ENCODE data around the gene ROR1.

ROR1 gene

DNA sequence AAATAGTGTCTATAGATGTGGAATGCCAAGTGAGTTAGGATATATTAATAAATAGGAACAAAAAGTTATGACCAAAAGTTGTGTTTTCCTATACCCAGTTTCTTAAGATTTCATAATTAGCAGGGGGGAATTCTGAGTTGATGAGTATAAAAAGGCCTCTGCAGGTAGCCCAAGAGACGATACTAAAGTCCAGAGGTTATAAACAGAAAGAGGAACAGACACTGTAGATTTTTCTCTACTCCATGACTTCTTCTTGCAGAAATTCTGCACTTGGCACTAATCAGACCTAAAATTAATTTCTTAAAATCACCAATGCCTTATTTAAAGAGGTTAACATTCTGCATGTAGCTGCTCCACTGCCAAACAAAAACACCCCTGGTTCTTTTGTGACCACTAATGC is 62.6 kb downstream of the ROR1 start:
- Histone ChIP-seq H3K4me1 (ENCODE audit: insufficient read depth, poor library complexity, severe bottlenecking) (no peaks in the 10 kb centered on the region), H3K4me3 (ENCODE audit: severe bottlenecking) (no peak overlapping the region), H3K27me3 (ENCODE audit: insufficient read depth, poor library complexity, severe bottlenecking) (no peaks in the 10 kb centered on the region), H3K9me3 (ENCODE audit: severe bottlenecking) (no peaks in the 10 kb centered on the region), H3K36me3 (ENCODE audit: low read depth) (no peaks in the 10 kb centered on the region), H3K27ac (ENCODE audit: poor library complexity, severe bottlenecking) (no peak overlapping the region)
- TF ChIP-seq CTCF (IDR thresholded peaks at IDR 0.05; ENCODE audit: poor library complexity, severe bottlenecking) = no peak
- no peak for DNase-seq (ENCODE audit: low spot score)
- ATAC-seq (ENCODE audit: low read depth) = no peak

- ATAC-seq (ENCODE audit: low read depth) (no peak), DNase-seq (ENCODE audit: low spot score) (no peak)
- Histone ChIP-seq H3K27ac (ENCODE audit: poor library complexity, severe bottlenecking) (no peak overlapping the region), H3K4me1 (ENCODE audit: insufficient read depth, poor library complexity, severe bottlenecking) (no peaks in the 10 kb centered on the region), H3K36me3 (ENCODE audit: low read depth) (no peaks in the 10 kb centered on the region), H3K9me3 (ENCODE audit: severe bottlenecking) (no peaks in the 10 kb centered on the region), H3K27me3 (ENCODE audit: insufficient read depth, poor library complexity, severe bottlenecking) (no peaks in the 10 kb centered on the region), H3K4me3 (ENCODE audit: severe bottlenecking) (no peak overlapping the region)
- TF ChIP-seq CTCF (IDR thresholded peaks at IDR 0.05; ENCODE audit: poor library complexity, severe bottlenecking) = no peak
Observed at GRCh38 chr1:63836830-63837229, 63.0 kb downstream of the ROR1 start.

GRCh38 chr1:63843010-63843409 is 69.2 kb downstream of the ROR1 start:
- DNase-seq (ENCODE audit: low spot score) (no peak), ATAC-seq (ENCODE audit: low read depth) (no peak)
- no peaks in the 10 kb centered on the region for H3K36me3 ChIP-seq (ENCODE audit: low read depth)
- H3K27ac ChIP-seq (ENCODE audit: poor library complexity, severe bottlenecking) = no peak overlapping the region
- H3K9me3 ChIP-seq (ENCODE audit: severe bottlenecking) = no peaks in the 10 kb centered on the region
- no peak overlapping the region for H3K4me3 ChIP-seq (ENCODE audit: severe bottlenecking)
- H3K27me3 ChIP-seq (ENCODE audit: insufficient read depth, poor library complexity, severe bottlenecking) = no peaks in the 10 kb centered on the region
- TF ChIP-seq CTCF (IDR thresholded peaks at IDR 0.05; ENCODE audit: poor library complexity, severe bottlenecking) = no peak
- no peaks in the 10 kb centered on the region for H3K4me1 ChIP-seq (ENCODE audit: insufficient read depth, poor library complexity, severe bottlenecking)

GRCh38 chr1:63843884-63844283 is 70.1 kb downstream of the ROR1 start:
- Histone ChIP-seq H3K27me3 (ENCODE audit: insufficient read depth, poor library complexity, severe bottlenecking) (no peaks in the 10 kb centered on the region), H3K9me3 (ENCODE audit: severe bottlenecking) (no peaks in the 10 kb centered on the region), H3K4me1 (ENCODE audit: insufficient read depth, poor library complexity, severe bottlenecking) (no peaks in the 10 kb centered on the region), H3K36me3 (ENCODE audit: low read depth) (no peaks in the 10 kb centered on the region), H3K4me3 (ENCODE audit: severe bottlenecking) (no peak overlapping the region), H3K27ac (ENCODE audit: poor library complexity, severe bottlenecking) (no peak overlapping the region)
- ATAC-seq (ENCODE audit: low read depth) (no peak), DNase-seq (ENCODE audit: low spot score) (no peak)
- no peak for TF ChIP-seq CTCF (IDR thresholded peaks at IDR 0.05; ENCODE audit: poor library complexity, severe bottlenecking)

DNA sequence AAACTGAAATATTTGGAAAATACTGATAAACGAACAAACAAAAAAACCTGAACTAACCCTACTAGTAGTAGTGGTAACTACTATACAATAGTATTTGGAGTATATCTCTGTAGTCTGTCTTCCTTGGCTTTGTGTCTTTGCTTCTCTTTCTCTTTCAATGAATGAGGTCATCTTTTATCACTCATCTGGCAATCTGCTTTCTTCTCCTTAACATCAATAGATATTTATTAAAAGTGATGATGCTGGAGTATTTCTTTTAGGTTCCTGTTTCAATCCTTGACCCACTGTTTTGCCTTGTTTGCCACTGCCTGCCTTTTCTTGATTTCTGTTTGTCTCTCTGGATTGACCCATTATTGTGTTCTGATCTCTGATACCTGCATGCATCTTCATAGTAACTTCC is 71.5 kb downstream of the ROR1 start:
- no peak overlapping the region for H3K27ac ChIP-seq (ENCODE audit: poor library complexity, severe bottlenecking)
- H3K9me3 ChIP-seq (ENCODE audit: severe bottlenecking) = no peaks in the 10 kb centered on the region
- H3K36me3 ChIP-seq (ENCODE audit: low read depth) = no peaks in the 10 kb centered on the region
- DNase-seq (ENCODE audit: low spot score) (no peak), ATAC-seq (ENCODE audit: low read depth) (no peak)
- TF ChIP-seq CTCF (IDR thresholded peaks at IDR 0.05; ENCODE audit: poor library complexity, severe bottlenecking) = no peak
- no peaks in the 10 kb centered on the region for H3K27me3 ChIP-seq (ENCODE audit: insufficient read depth, poor library complexity, severe bottlenecking)
- no peak overlapping the region for H3K4me3 ChIP-seq (ENCODE audit: severe bottlenecking)
- no peaks in the 10 kb centered on the region for H3K4me1 ChIP-seq (ENCODE audit: insufficient read depth, poor library complexity, severe bottlenecking)

Data from RWPE2 (cell line).